Activated naive CD4-positive, alpha-beta T cell treated with anti-CD3 and anti-CD28 coated beads, Interleukin-2, amount 10 ng/mL, durations not matched to agents 7 days and 5 days (primary cell): Measurements from ENCODE around the gene CES3.

Source experiments
- CTCF ChIA-PET: fragments of 350-600 bp; sonication (Branson Sonifier 250); formaldehyde crosslinking; loops from one replicate; lab custom pipeline; 2021; ENCODE audit warnings: antibody characterized with exemption; lab: Charles Lee
- DNase-seq: peaks from one replicate; pipeline ENCODE4 v3.0.0-alpha.2; 2020
- H3K27ac Mint-ChIP-seq: one replicate; pipeline ENCODE4 v1.8.0; 2021; ENCODE audit warnings: mild to moderate bottlenecking, moderate library complexity, mixed read lengths
- H3K27me3 Mint-ChIP-seq: one replicate; pipeline ENCODE4 v1.8.0; 2021; ENCODE audit warnings: mild to moderate bottlenecking, mixed read lengths
- H3K36me3 Mint-ChIP-seq: one replicate; pipeline ENCODE4 v1.8.0; 2021; ENCODE audit warnings: mixed read lengths
- H3K4me1 Mint-ChIP-seq: one replicate; pipeline ENCODE4 v1.8.0; 2021; ENCODE audit warnings: mixed read lengths
- H3K4me3 Mint-ChIP-seq: one replicate; pipeline ENCODE4 v1.8.0; 2021; ENCODE audit warnings: mild to moderate bottlenecking, moderate library complexity, mixed read lengths
- H3K9me3 Mint-ChIP-seq: one replicate; pipeline ENCODE4 v1.8.0; 2021; ENCODE audit warnings: mixed read lengths

CES3 gene

DNA sequence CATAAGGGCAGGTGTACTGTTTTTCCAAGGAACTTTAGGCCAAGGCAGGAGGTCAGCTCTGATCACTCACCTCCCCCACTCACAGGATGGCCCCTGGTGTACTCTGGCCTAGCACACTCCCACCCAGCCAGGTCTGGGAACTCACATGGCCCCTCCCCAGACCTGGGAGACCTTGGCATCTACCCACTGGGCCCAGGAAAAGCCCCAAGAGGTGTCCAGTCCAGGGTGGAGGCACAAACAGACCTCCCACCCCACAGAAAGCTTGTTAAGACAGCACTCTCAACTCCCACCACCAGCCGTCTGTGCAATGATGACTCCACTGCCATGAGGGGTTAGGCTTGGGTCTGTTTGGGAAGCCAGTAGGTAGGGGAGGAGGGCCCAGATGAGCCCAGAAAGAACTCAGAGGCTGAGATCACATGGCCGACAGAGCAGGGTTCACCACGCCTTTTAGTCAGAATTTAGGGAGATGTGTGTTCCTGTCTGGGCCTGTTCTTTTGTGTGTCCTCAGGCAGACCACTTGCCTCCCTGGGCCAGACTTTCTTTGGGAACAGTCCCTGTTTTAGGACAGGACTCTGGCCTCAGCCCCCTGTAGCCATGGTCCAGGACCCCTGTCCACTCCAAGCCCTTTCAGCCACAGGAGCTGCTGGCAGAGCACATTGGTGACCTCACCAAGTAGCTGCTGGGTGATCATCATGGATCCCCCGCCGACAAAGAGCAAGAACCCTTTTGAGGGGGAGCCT lies 55.8 kb downstream of the CES3 start:
- Mint-ChIP-seq H3K4me3 (no peak overlapping the region), H3K27ac (no peak overlapping the region), H3K9me3 (no peaks in the 10 kb centered on the region), H3K27me3 (peaks cover 20% of the 10 kb centered on the region), H3K4me1 (peaks cover 49% of the 10 kb centered on the region), H3K36me3 (peaks cover 6% of the 10 kb centered on the region)
- CTCF ChIA-PET, result interaction anchor here (1.0 to 10.6 kb wide), 26 partner anchors 12 to 172 kb away, joined by 3 to 163 read pairs (median 6); partner anchors contain the start of genes CBFB, EXOC3L1, FBXL8 and NOL3
- no peak for DNase-seq

DNA sequence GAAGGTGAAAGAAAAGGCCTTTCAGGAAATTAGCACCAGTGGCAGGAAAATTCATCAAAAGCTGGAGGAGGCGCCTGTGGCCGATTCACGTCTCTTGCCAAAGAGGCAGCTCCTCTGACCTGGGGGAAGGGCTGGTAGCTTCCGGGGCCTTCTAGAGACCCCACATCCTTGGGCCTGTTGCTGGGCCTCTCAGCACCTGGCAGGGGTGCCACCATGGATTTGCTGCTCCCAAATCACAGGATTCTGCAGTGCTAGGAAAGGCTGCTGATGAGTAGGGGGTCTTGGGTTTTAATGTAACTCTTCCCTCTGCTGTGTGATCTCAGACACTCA lies 56.3 kb downstream of the CES3 start:
- no peaks in the 10 kb centered on the region for H3K9me3 Mint-ChIP-seq
- peaks cover 20% of the 10 kb centered on the region for H3K27me3 Mint-ChIP-seq
- H3K4me1 Mint-ChIP-seq, result peaks cover 46% of the 10 kb centered on the region
- peak overlapping the region; percentile 44 for H3K27ac Mint-ChIP-seq
- no peak for DNase-seq
- CTCF ChIA-PET, result interaction anchor here (0.9 to 10.6 kb wide), 35 partner anchors 11 to 231 kb away, joined by 3 to 163 read pairs (median 6); partner anchors contain the start of genes B3GNT9, CBFB, EXOC3L1 and FBXL8
- H3K4me3 Mint-ChIP-seq, result no peak overlapping the region
- H3K36me3 Mint-ChIP-seq, result peaks cover 6% of the 10 kb centered on the region

DNA sequence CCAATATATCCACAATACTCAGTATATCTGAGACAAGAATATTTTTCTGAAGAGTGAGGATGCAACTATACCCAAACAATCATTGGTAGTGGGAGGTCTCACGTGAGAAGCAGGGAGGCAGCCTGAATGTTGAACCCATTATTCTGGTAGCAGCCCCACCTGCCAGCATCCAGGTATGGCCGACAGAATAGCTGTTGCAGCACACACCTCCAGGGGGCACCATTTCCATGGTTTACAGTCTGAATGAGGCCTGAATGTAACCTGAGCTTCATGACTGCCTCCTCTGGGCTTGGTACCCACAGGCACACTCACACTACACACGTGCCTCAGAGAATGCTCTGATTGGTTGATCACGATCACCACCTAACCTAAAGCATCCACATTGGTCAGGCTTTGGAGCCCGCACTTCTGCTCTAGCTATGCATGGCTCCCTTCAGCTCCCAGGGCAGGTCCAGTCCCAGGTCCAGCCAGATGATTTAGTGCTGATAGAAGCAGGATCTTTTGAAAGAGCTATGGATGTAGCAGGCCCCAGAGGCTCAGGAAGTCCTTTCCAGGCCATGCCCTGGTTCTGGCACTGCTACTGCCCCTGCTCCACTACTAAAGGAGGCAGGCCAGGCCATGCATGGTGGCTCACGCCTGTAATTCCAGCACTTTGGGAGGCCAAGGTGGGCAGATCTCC lies 56.9 kb downstream of the CES3 start:
- H3K27me3 Mint-ChIP-seq, result peaks cover 20% of the 10 kb centered on the region
- CTCF ChIA-PET, result interaction anchor here (0.5 to 10.6 kb wide), 44 partner anchors 11 to 472 kb away, joined by 3 to 163 read pairs (median 4); partner anchors contain the start of genes B3GNT9, CBFB, CES4A and EXOC3L1
- peaks cover 6% of the 10 kb centered on the region for H3K36me3 Mint-ChIP-seq
- H3K27ac Mint-ChIP-seq, result peak overlapping the region; percentile 64
- no peaks in the 10 kb centered on the region for H3K9me3 Mint-ChIP-seq
- no peak overlapping the region for H3K4me3 Mint-ChIP-seq
- peaks cover 50% of the 10 kb centered on the region for H3K4me1 Mint-ChIP-seq
- peak; percentile 94 for DNase-seq

GRCh38 chr16:67019171-67019570 lies 58.1 kb downstream of the CES3 start:
- DNase-seq, result no peak
- Mint-ChIP-seq H3K9me3 (no peaks in the 10 kb centered on the region), H3K4me1 (peaks cover 50% of the 10 kb centered on the region), H3K36me3 (no peaks in the 10 kb centered on the region), H3K27ac (no peak overlapping the region), H3K27me3 (peaks cover 16% of the 10 kb centered on the region), H3K4me3 (no peak overlapping the region)
- CTCF ChIA-PET, result interaction anchor here (1.0 to 10.6 kb wide), 9 partner anchors 9 to 167 kb away, joined by 3 to 163 read pairs (median 18); partner anchors contain the start of genes CBFB, FBXL8 and TRADD

- Mint-ChIP-seq H3K36me3 (no peaks in the 10 kb centered on the region), H3K27me3 (peaks cover 16% of the 10 kb centered on the region), H3K9me3 (no peaks in the 10 kb centered on the region), H3K27ac (no peak overlapping the region), H3K4me3 (no peak overlapping the region), H3K4me1 (peaks cover 44% of the 10 kb centered on the region)
- CTCF ChIA-PET, result interaction anchor here (10.6 kb wide), 1 partner anchor 136 kb away, joined by 163 read pairs; the partner anchor contains the start of genes FBXL8 and TRADD
- no peak for DNase-seq
Measured at GRCh38 chr16:67021321-67021720, 60.3 kb downstream of the CES3 start.

DNA sequence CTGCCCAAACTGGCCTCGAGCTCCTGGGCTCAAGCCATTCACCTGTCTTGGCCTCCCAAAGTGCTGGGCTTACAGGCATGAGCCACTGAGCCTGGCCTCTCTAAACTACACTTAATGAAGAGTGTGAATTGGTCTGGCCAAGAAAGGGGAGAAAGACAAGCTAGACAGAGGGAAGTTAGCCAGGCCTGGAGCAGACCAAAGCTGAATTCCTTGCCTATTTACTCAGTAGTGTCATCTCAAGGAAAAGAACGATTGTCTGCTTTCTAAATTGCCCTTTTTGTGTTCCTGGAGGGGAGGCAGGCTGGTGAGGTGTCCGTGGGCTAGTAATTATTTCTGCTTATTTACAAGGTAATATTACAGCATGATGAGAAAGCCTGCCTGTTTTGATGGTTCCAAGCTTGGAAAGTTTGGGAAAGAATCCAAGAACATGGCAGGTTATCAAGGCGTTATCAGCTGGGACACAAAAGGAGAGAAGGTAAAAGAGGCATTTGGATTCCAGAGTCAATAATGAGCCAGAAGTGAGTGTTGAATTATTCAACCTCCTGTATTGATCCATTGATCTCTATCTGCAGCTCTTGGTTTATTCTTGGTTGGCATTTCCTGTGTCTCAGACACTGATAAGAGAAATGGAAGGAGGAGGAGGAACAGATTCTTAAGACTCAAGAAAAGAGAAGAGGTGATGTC lies 61.6 kb downstream of the CES3 start:
- peaks cover 3% of the 10 kb centered on the region for H3K36me3 Mint-ChIP-seq
- no peaks in the 10 kb centered on the region for H3K9me3 Mint-ChIP-seq
- no peak overlapping the region for H3K4me3 Mint-ChIP-seq
- H3K4me1 Mint-ChIP-seq, result peaks cover 44% of the 10 kb centered on the region
- H3K27ac Mint-ChIP-seq, result no peak overlapping the region
- DNase-seq, result no peak
- CTCF ChIA-PET, result interaction anchor here (0.6 to 10.6 kb wide), 4 partner anchors 12 to 163 kb away, joined by 3 to 163 read pairs (median 4); partner anchors contain the start of genes FBXL8 and TRADD
- H3K27me3 Mint-ChIP-seq, result peaks cover 16% of the 10 kb centered on the region

GRCh38 chr16:67023689-67024088 lies 62.6 kb downstream of the CES3 start:
- Mint-ChIP-seq H3K4me1 (peaks cover 44% of the 10 kb centered on the region), H3K27ac (no peak overlapping the region), H3K27me3 (peaks cover 16% of the 10 kb centered on the region), H3K9me3 (no peaks in the 10 kb centered on the region), H3K36me3 (peaks cover 3% of the 10 kb centered on the region), H3K4me3 (no peak overlapping the region)
- CTCF ChIA-PET, result no interaction called here
- DNase-seq, result no peak
